GM10248 (cell line): ENCODE measurements around the gene SMARCA5.

Source experiments
- CTCF ChIA-PET: fragments of 300-600 bp; sonication (Branson Sonifier 250); formaldehyde crosslinking; extraction: SDS; loops from one replicate; lab custom pipeline; 2021; ENCODE audit warnings: antibody characterized with exemption; lab: Yijun Ruan, JAX
- POLR2A ChIA-PET: fragments of 350-650 bp; sonication (Branson Sonifier 250); formaldehyde crosslinking; extraction: SDS; loops from one replicate; lab custom pipeline; 2020; ENCODE audit warnings: antibody characterized with exemption; lab: Yijun Ruan, JAX
- DNase-seq: peaks from one replicate; pipeline ENCODE4 v3.0.0; 2012; ENCODE audit errors: extremely low spot score
- CTCF ChIP-seq: IDR thresholded peaks from 2 replicates; pipeline ENCODE4 v1.5.1; 2012; ENCODE audit warnings: mild to moderate bottlenecking, low read depth; ENCODE audit errors: extremely low read depth, missing control alignments, control extremely low read depth

The SMARCA5 gene

GRCh38 chr4:143513314-143514168, at the start of gene SMARCA5:
Gene SMARCA5, plus strand, starts transcription at chr4:143513702. Its CDS starts 223 bp downstream, at chr4:143513925.
- TF ChIP-seq CTCF = no peak
- POLR2A ChIA-PET = interaction anchor here (1.0 kb wide), 1 partner anchor 137 kb away, joined by 3 read pairs; no protein-coding TSS in a partner anchor
- CTCF ChIA-PET = interaction anchor here (1.4 to 2.1 kb wide), 5 partner anchors 13 to 138 kb away, joined by 3 to 8 read pairs (median 3); no protein-coding TSS in a partner anchor
- peak; percentile 96 for DNase-seq

- peak; percentile 31 for DNase-seq
- CTCF ChIA-PET = interaction anchor here (0.8 to 1.9 kb wide), 4 partner anchors 13 to 138 kb away, joined by 3 to 6 read pairs (median 3); no protein-coding TSS in a partner anchor
- TF ChIP-seq CTCF = no peak
- POLR2A ChIA-PET = no interaction called here
Observed at GRCh38 chr4:143473334-143474126, 40.0 kb upstream of the SMARCA5 start.

- ChIA-PET POLR2A (no interaction called here), CTCF (interaction anchor here (1.1 to 2.1 kb wide), 2 partner anchors 8 to 101 kb away, joined by 4 to 8 read pairs; no protein-coding TSS in a partner anchor)
- no peak for DNase-seq
- TF ChIP-seq CTCF = no peak
Observed at GRCh38 chr4:143477487-143477886, 36.0 kb upstream of the SMARCA5 start.

GRCh38 chr4:143481361-143481760, 32.1 kb upstream of the SMARCA5 start:
- POLR2A ChIA-PET = no interaction called here
- DNase-seq = no peak
- no peak for TF ChIP-seq CTCF
- CTCF ChIA-PET = no interaction called here

GRCh38 chr4:143482840-143483239, 30.7 kb upstream of the SMARCA5 start:
- POLR2A ChIA-PET = no interaction called here
- CTCF ChIA-PET = interaction anchor here (0.7 to 1.4 kb wide), 6 partner anchors 16 to 503 kb away, joined by 3 to 5 read pairs (median 3); no protein-coding TSS in a partner anchor
- DNase-seq = peak; percentile 31
- peak; percentile 58 for TF ChIP-seq CTCF

GRCh38 chr4:143486314-143486713, 27.2 kb upstream of the SMARCA5 start:
- TF ChIP-seq CTCF = no peak
- ChIA-PET CTCF (interaction anchor here (1.0 kb wide), 1 partner anchor 16 kb away, joined by 4 read pairs; no protein-coding TSS in a partner anchor), POLR2A (no interaction called here)
- no peak for DNase-seq
